AG09319 (cell line): ENCODE results near the gene MLLT6.
"Not testable (repeated sequence)": the region's sequence is repeated elsewhere in the genome, so short reads cannot be mapped to it uniquely, and the experiment has no call there.

Experiments used
- DNase-seq: peaks from one replicate; pipeline ENCODE4 v3.0.0-alpha.2; 2010; ENCODE audit warnings: low read depth; ENCODE audit errors: extremely low read depth
- CTCF ChIP-seq: IDR thresholded peaks from 2 replicates; pipeline ENCODE4 v1.5.1; 2011; ENCODE audit warnings: low read depth, mild to moderate bottlenecking, inconsistent platforms, low read length, moderate library complexity

Gene MLLT6

GRCh38 chr17:38724337-38724988 is 19.4 kb downstream of the MLLT6 start:
- no peak for DNase-seq
- TF ChIP-seq CTCF: no peak

- no peak for DNase-seq
- no peak for TF ChIP-seq CTCF
Measured at GRCh38 chr17:38725066-38725465, 20.0 kb downstream of the MLLT6 start.

GRCh38 chr17:38726145-38726544 is 21.1 kb downstream of the MLLT6 start:
- not testable (repeated sequence) for DNase-seq

- no peak for TF ChIP-seq CTCF
- no peak for DNase-seq
Measured at GRCh38 chr17:38727736-38728135, 22.7 kb downstream of the MLLT6 start.

- no peak for DNase-seq
- no peak for TF ChIP-seq CTCF
Measured at GRCh38 chr17:38728290-38728831, 23.3 kb downstream of the MLLT6 start.

GRCh38 chr17:38729368-38729885 is 24.4 kb downstream of the MLLT6 start:
- DNase-seq: no peak
- no peak for TF ChIP-seq CTCF

- peak; percentile 67 for DNase-seq
- TF ChIP-seq CTCF: peak; percentile 28
Measured at GRCh38 chr17:38729886-38730525, 24.9 kb downstream of the MLLT6 start, which contains the start of gene CISD3. Gene CISD3, plus strand, starts transcription at chr17:38730341. Its CDS starts 18 bp downstream, at chr17:38730359.
